GM21576 (cell line): ENCODE data around the gene SRPK2.
A peak's percentile ranks its signal among the peaks of the same experiment; 100 is the strongest.
"Not testable (repeated sequence)": the region's sequence is repeated elsewhere in the genome, so short reads cannot be mapped to it uniquely, and the experiment has no call there.

Experiments used
- ATAC-seq: cut with Tn5 transposase; IDR thresholded peaks from one replicate; pipeline ENCODE4 v1.9.1; 2021; ENCODE audit warnings: mild to moderate bottlenecking, moderate library complexity; ENCODE audit not compliant: unreplicated experiment

SRPK2 gene

GRCh38 chr7:105268511-105269392 is 120.0 kb downstream of the SRPK2 start:
- ATAC-seq: peak; percentile 77

DNA sequence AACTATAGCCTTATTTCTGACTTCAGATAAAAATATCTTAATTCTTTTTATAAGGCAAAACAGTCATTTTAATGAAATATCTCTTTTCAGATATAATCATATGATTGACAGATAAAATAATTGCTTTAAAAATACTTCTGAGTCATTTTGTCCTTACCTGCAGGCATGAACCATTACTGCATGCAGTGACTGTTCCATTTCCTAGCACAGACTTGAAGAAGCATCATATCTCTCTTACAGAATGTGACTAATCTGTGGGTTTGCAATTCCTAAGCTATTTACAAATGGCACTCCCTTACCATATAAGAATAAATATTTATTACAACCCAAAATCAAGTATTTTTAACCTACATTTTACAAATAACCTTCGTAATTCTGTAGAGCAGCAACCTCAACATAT is 120.7 kb downstream of the SRPK2 start:
- no peak for ATAC-seq

GRCh38 chr7:105267244-105267643 is 121.5 kb downstream of the SRPK2 start:
- no peak for ATAC-seq

DNA sequence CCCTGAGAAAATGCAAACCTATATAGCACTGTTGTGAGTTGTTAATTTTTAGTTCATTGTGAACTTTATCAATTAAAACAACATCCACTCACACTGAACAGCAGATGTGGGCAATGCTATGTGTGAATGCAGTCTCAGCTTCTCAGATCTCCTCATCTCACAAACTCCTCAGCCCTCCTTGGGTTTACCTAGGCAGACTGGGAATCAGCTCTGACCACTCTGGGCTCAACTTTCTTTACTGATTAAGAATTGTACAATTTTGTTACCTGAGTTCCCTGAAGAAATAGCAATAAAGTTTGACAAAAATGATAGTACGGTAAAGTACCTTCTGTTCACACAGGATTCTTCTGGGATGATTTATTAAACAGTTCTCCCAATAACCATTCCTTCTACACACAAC is 124.0 kb downstream of the SRPK2 start:
- no peak for ATAC-seq

DNA sequence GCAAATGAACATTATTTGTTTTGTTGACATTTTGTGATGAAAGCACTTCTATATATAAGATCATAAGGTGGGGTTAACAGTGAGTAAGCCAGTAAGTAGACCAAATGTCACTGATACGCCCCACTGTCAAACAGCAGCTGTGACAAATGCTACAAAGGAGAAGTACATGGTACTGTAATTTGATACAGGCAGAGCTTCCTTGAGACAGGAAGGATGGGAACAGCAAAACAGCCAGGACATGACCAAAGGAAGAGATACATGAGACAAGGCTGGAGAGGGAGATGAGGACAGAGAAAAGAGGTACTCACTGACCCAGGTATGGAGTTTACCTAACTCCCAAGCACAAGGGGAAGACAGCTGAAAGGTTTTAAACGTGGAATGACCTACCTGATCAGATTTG is 127.0 kb downstream of the SRPK2 start:
- ATAC-seq: no peak

DNA sequence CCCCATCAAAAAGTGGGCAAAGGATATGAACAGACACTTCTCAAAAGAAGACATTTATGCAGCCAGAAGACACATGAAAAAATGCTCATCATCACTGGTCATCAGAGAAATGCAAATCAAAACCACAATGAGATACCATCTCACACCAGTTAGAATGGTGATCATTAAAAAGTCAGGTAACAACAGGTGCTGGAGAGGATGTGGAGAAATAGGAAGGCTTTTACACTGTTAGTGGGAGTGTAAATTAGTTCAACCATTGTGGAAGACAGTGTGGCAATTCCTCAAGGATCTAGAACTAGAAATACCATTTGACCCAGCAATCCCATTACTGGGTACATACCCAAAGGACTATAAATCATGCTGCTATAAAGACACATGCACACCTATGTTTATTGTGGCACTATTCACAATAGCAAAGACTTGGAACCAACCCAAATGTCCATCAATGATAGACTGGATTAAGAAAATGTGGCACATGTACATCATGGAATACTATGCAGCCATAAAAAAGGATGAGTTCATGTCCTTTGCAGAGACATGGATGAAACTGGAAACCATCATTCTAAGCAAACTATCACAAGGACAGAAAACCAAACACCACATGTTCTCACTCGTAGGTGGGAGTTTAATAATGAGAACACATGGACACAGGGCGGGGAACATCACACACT is 128.4 kb downstream of the SRPK2 start:
- ATAC-seq: not testable (repeated sequence)

DNA sequence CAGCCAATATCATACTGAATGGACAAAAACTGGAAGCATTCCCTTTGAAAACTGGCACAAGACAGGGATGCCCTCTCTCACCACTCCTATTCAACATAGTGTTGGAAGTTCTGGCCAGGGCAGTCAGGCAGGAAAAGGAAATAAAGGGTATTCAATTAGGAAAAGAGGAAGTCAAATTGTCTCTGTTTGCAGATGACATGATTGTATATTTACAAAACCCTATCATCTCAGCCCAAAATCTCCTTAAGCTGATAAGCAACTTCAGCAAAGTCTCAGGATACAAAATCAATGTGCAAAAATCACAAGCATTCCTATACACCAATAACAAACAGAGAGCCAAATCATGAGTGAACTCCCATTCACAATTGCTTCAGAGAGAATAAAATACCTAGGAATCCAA is 129.8 kb downstream of the SRPK2 start:
- not testable (repeated sequence) for ATAC-seq

DNA sequence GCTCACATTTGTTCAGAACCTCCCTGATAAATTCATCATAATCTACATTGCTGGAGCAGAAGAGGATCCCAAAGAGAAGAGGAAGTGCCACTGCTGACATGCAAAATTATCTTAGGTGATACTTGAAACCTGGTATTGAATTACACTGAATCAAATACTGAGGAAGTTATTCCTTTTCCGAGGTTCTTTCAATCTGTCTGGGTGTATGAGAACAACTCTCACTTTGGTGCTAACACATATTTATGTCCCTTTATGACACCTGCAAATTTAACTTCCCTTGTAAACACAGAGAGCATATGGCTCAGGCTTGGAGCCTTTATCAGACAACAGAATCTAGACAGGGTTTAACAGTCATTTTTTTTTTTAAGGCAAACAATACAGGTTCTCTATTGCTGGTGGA is 131.4 kb downstream of the SRPK2 start:
- no peak for ATAC-seq

GRCh38 chr7:105256761-105257231 is 131.9 kb downstream of the SRPK2 start:
- ATAC-seq: no peak

GRCh38 chr7:105250706-105251105 is 138.0 kb downstream of the SRPK2 start:
- ATAC-seq: no peak

DNA sequence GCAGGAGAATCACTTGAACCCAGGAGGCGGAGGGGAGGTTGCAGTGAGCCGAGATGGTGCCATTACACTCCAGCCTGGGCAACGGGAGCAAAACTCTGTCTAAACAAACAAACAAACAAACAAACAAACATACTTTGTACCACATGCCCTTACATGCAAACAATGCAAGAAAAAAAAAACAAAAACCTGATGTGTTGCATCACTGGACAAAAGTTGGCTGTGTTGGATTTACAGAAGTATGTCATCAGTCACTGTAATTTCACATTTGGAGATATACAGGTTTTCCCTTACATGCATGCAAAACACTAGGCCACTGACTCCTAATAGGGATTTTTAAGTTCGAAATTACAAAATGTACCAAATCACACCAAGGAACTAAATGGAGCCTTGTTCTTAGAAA is 138.5 kb downstream of the SRPK2 start:
- no peak for ATAC-seq

- no peak for ATAC-seq
Measured at GRCh38 chr7:105249216-105249615, 139.5 kb downstream of the SRPK2 start.

GRCh38 chr7:105246679-105247078 is 142.0 kb downstream of the SRPK2 start:
- no peak for ATAC-seq

- no peak for ATAC-seq
Measured at GRCh38 chr7:105246256-105246655, 142.5 kb downstream of the SRPK2 start.

- no peak for ATAC-seq
Measured at GRCh38 chr7:105245398-105246114, 143.2 kb downstream of the SRPK2 start.

DNA sequence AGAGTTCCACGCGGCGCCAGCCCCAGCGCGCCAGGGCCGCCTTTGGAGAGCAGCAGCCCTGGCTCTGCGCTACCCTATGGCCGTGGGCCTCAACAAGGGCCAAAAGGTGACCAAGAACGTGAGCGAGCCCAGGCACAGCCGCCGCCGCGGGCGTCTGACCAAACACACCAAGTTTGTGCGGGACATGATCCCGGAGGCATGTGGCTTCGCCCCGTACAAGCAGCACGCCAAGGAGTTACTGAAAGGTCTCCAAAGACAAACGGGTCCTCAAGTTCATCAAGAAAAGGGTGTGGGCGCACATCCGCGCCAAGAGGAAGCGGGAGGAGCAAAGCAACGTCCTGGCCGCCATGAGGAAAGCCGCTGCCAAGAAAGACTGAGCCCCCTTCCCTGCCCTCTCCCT is 144.1 kb downstream of the SRPK2 start:
- ATAC-seq: no peak

- ATAC-seq: no peak
Measured at GRCh38 chr7:105241198-105241597, 147.5 kb downstream of the SRPK2 start.

DNA sequence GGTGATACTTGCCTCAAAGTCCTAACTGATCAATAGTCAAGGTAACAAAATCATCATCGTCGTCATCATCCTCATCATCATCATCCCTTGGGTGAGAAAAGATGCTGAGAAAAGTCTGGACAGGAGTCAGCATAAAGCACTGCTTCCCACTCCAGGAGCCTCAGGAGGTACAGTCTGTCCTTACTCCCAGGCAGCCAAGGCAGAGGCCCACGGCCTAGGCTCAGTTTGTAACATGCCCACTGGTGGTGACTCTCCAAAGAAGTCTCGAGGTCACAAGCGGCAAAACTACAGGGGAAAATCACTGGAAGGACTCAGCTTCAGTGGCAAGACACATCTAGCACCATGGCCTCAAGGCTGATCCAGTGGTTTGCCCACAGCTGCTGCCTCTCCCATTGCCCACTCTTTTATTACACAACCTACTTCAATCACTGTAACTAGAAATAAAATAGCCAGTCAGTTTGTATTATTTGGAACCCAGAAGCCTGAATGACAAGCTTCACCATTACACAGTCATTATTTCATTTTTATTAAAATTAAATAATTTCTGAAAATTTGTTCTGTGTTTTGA is 150.4 kb downstream of the SRPK2 start:
- ATAC-seq: no peak

DNA sequence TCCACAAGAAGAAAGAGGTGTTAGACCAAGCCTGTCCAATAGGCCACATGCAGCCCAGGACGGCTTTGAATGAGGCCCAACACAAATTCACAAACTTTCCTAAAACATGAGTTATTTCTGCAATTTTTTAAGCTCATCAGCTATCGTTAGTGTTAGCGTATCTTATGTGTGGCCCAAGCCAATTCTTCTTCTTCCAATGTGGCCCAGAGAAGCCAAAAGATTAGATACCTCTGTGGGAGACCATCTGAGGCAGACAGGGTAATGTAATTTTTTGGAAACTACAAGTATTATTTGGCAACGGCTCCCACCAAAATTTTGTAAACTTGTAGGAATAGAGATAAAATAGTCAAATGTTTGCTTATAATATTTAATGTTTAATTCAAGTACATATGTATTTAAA is 153.8 kb downstream of the SRPK2 start:
- ATAC-seq: no peak

GRCh38 chr7:105232829-105233291 is 155.9 kb downstream of the SRPK2 start:
- ATAC-seq: not testable (repeated sequence)

DNA sequence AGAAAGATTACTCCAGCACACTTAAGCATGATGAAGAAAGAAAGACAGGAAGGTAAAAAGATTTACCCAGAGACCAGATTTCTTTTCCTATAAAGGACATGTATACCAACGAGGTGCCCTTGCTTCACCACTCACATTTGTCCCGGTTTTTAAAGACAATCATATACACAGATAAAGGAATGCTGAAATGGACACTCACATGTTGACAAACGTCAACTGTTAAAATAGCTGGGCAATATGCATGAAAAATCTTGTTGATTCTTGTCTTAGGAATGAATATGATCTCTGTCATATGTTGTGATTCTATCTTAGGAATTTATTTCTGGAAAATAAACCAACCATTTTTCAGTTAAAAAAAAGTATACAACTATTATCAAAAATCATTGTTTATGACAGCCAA is 158.2 kb downstream of the SRPK2 start:
- ATAC-seq: no peak
